GM23338 (cell line): ENCODE data around the gene TMEM30A. TPM values are rescaled to one million over a fixed set of nuclear protein-coding genes. Genes with fewer than 3 reads are reported as not detected.

Source experiments
- ATAC-seq: fragments of 200-7000 bp; cut with Tn5 transposase; 3 replicates; pipeline ENCODE4 v1.9.1; 2020
- DNase-seq: peaks from one replicate; pipeline ENCODE4 v3.0.0-alpha.2; 2015; ENCODE audit warnings: low spot score
- H2AFZ ChIP-seq: fragments of 200-600 bp; sonication (generic); 2 replicates; pipeline ENCODE4 v1.8.0; 2016; ENCODE audit warnings: antibody characterized with exemption, mild to moderate bottlenecking, moderate library complexity
- H3F3A ChIP-seq: fragments of 200-600 bp; sonication (generic); replicated peaks from 2 replicates; pipeline ENCODE4 v1.8.0; 2017; ENCODE audit warnings: antibody characterized with exemption, mixed run types, low read depth
- H3K27ac ChIP-seq: fragments of 200-600 bp; sonication (generic); 2 replicates; pipeline ENCODE4 v1.6.1; 2016; ENCODE audit warnings: low read depth
- H3K27me3 ChIP-seq: fragments of 200-600 bp; sonication (generic); 2 replicates; pipeline ENCODE4 v1.8.0; 2016; ENCODE audit warnings: mild to moderate bottlenecking, mixed run types, moderate library complexity; ENCODE audit not compliant: insufficient read depth
- H3K36me3 ChIP-seq: fragments of 200-600 bp; sonication (generic); 2 replicates; pipeline ENCODE4 v1.8.0; 2016; ENCODE audit warnings: mild to moderate bottlenecking; ENCODE audit not compliant: insufficient read depth
- H3K4me1 ChIP-seq: fragments of 200-600 bp; sonication (generic); 2 replicates; pipeline ENCODE4 v1.8.0; 2016; ENCODE audit warnings: mild to moderate bottlenecking, moderate library complexity; ENCODE audit not compliant: insufficient read depth
- H3K4me2 ChIP-seq: fragments of 200-600 bp; sonication (generic); 2 replicates; pipeline ENCODE4 v1.7.1; 2017; ENCODE audit warnings: mixed run types
- H3K4me3 ChIP-seq: fragments of 200-600 bp; sonication (generic); 2 replicates; pipeline ENCODE4 v1.6.1; 2016; ENCODE audit warnings: mixed run types
- H3K79me2 ChIP-seq: fragments of 200-600 bp; sonication (generic); replicated peaks from 2 replicates; pipeline ENCODE4 v1.8.0; 2017; ENCODE audit warnings: mild to moderate bottlenecking; ENCODE audit not compliant: insufficient read depth
- H3K9me2 ChIP-seq: fragments of 200-600 bp; sonication (generic); 2 replicates; pipeline ENCODE4 v1.8.0; 2017; ENCODE audit not compliant: insufficient read depth
- H4K20me1 ChIP-seq: fragments of 200-600 bp; sonication (generic); replicated peaks from 2 replicates; pipeline ENCODE4 v1.8.0; 2017; ENCODE audit warnings: mild to moderate bottlenecking; ENCODE audit not compliant: insufficient read depth
- H3K27ac Mint-ChIP-seq: 2 replicates; pipeline ENCODE4 v1.8.0; 2020; ENCODE audit warnings: inconsistent platforms, mild to moderate bottlenecking, moderate library complexity, mixed read lengths
- H3K27me3 Mint-ChIP-seq: 3 replicates; pipeline ENCODE4 v1.8.0; 2022; ENCODE audit warnings: low read depth, mild to moderate bottlenecking, moderate library complexity, mixed read lengths, inconsistent platforms; ENCODE audit not compliant: insufficient read depth, poor library complexity
- H3K36me3 Mint-ChIP-seq: 3 replicates; pipeline ENCODE4 v1.8.0; 2021; ENCODE audit warnings: low read depth, mild to moderate bottlenecking, inconsistent platforms, moderate library complexity, mixed read lengths
- H3K4me1 Mint-ChIP-seq: 3 replicates; pipeline ENCODE4 v1.8.0; 2020; ENCODE audit warnings: mild to moderate bottlenecking, inconsistent platforms, mixed read lengths
- H3K4me3 Mint-ChIP-seq: 3 replicates; pipeline ENCODE4 v1.8.0; 2021; ENCODE audit warnings: moderate library complexity, mild to moderate bottlenecking, inconsistent platforms, mixed read lengths
- H3K9me3 Mint-ChIP-seq: 3 replicates; pipeline ENCODE4 v1.8.0; 2020; ENCODE audit warnings: moderate library complexity, mild to moderate bottlenecking, inconsistent platforms, mixed read lengths
- CREB1 ChIP-seq: fragments of 250-450 bp; sonication (Bioruptor Pico); IDR thresholded peaks from 2 replicates; pipeline ENCODE4 v1.5.0; 2020; ENCODE audit warnings: low read depth, mild to moderate bottlenecking, moderate library complexity
- CTCF ChIP-seq, 2 experiments: fragments of 200-600 bp in 1 of 2; sonication (generic) in 1 of 2; conservative IDR thresholded peaks; 2 replicates each; pipeline versions ENCODE4 v1.5.1 to v1.6.1; 2016 to 2017; ENCODE audit warnings: antibody characterized with exemption in 2 of 2, low read depth in 2 of 2, mild to moderate bottlenecking in 2 of 2, moderate library complexity in 1 of 2
- ETS1 ChIP-seq: IDR thresholded peaks from 2 replicates; pipeline ENCODE4 v1.6.1; 2016; ENCODE audit warnings: antibody characterized with exemption
- EZH2 ChIP-seq: fragments of 200-600 bp; sonication (generic); IDR thresholded peaks from one replicate; pipeline ENCODE4 v1.8.0; 2017; ENCODE audit warnings: antibody characterized with exemption, mild to moderate bottlenecking, low read depth; ENCODE audit not compliant: unreplicated experiment
- EZH2phosphoT487 ChIP-seq: fragments of 200-600 bp; sonication (generic); IDR thresholded peaks from one replicate; pipeline ENCODE4 v1.8.1; 2018; ENCODE audit warnings: antibody characterized with exemption; ENCODE audit not compliant: unreplicated experiment
- JUNB ChIP-seq: IDR thresholded peaks from one replicate; pipeline ENCODE4 v1.6.1; 2016; ENCODE audit warnings: antibody characterized with exemption; ENCODE audit not compliant: unreplicated experiment
- NANOG ChIP-seq: IDR thresholded peaks from 2 replicates; pipeline ENCODE4 v1.6.1; 2016; ENCODE audit warnings: antibody characterized with exemption, borderline replicate concordance
- POLR2AphosphoS5 ChIP-seq: IDR thresholded peaks from 2 replicates; pipeline ENCODE4 v1.6.1; 2016; ENCODE audit warnings: antibody characterized with exemption, low read depth
- REST ChIP-seq: IDR thresholded peaks from one replicate; pipeline ENCODE4 v1.6.1; 2018; ENCODE audit warnings: antibody characterized with exemption; ENCODE audit not compliant: unreplicated experiment
- STAT1 ChIP-seq: IDR thresholded peaks from one replicate; pipeline ENCODE4 v1.6.1; 2016; ENCODE audit warnings: antibody characterized with exemption; ENCODE audit not compliant: unreplicated experiment
- ZNF114 ChIP-seq: fragments of 250-450 bp; sonication (Bioruptor Pico); IDR thresholded peaks from 2 replicates; pipeline ENCODE4 v1.5.0; 2020; ENCODE audit warnings: mild to moderate bottlenecking, moderate library complexity
- ZNF331 ChIP-seq: fragments of 250-450 bp; sonication (Bioruptor Pico); IDR thresholded peaks from 2 replicates; pipeline ENCODE4 v1.5.0; 2020; ENCODE audit warnings: low read depth, mild to moderate bottlenecking, moderate library complexity
- polyA plus RNA-seq: library from polyadenylated mRNA; unstranded; fragments of >200 nt; fragmentation: Nextera tagmentation; extraction: Ambion mirVana; gene quantifications from 2 replicates; pipeline ENCODE4 v1.2.1, GENCODE V29; 2016
- total RNA-seq: library from RNA; depleted of rRNA; stranded (reverse); fragments of >200 nt; shearing (Covaris generic); gene quantifications from 2 replicates; pipeline ENCODE4 v1.2.3, GENCODE V29; 2014

The TMEM30A gene
- total and polyA plus RNA-seq, 2 experiments from 2014 or later, result 61.7 to 99.9 TPM

GRCh38 chr6:75273009-75273408, 11.6 kb downstream of the TMEM30A start (continued):
- no peak for TF ChIP-seq REST

GRCh38 chr6:75272145-75272840, 12.3 kb downstream of the TMEM30A start:
- DNase-seq (no peak), ATAC-seq (no peak)
- H4K20me1 ChIP-seq, result no peaks in the 10 kb centered on the region
- H3K4me1 Mint-ChIP-seq, result peaks cover 50% of the 10 kb centered on the region
- H3F3A ChIP-seq, result no peaks in the 10 kb centered on the region
- H3K4me2 ChIP-seq, result no peak overlapping the region
- no peak overlapping the region for H3K4me3 Mint-ChIP-seq
- peaks cover 88% of the 10 kb centered on the region for H3K79me2 ChIP-seq
- H3K9me3 Mint-ChIP-seq, result peaks cover 22% of the 10 kb centered on the region
- H3K27me3 Mint-ChIP-seq, result no peaks in the 10 kb centered on the region
- H3K36me3 Mint-ChIP-seq, result peaks cover 60% of the 10 kb centered on the region
- H3K36me3 ChIP-seq, result no peaks in the 10 kb centered on the region
- H3K27ac ChIP-seq, result peak overlapping the region; percentile 85
- 0 out of 2 replicates have a peak, but pooled peaks cover 9% of the 10 kb centered on the region for H3K9me2 ChIP-seq
- peak overlapping the region; percentile 38 for H3K27ac Mint-ChIP-seq
- H3K4me3 ChIP-seq, result no peak overlapping the region
- H2AFZ ChIP-seq, result no peak overlapping the region
- no peaks in the 10 kb centered on the region for H3K27me3 ChIP-seq
- peaks cover 50% of the 10 kb centered on the region for H3K4me1 ChIP-seq
- TF ChIP-seq EZH2 (no peak), CTCF (conservative IDR thresholded peaks at IDR 0.05; ENCODE audit: low read depth in 2 of 2) (no peak), REST (no peak), EZH2phosphoT487 (no peak), JUNB (no peak), POLR2AphosphoS5 (no peak), ETS1 (no peak), NANOG (no peak), ZNF331 (CRISPR knock-in tag) (no peak), STAT1 (no peak), ZNF114 (CRISPR knock-in tag) (no peak), CREB1 (CRISPR knock-in tag) (no peak)
